DND-41 (cell line): ENCODE results near the gene EHMT1.

ENCODE experiments used
- CTCF ChIP-seq: IDR thresholded peaks from 2 replicates; pipeline ENCODE4 v1.5.1; 2012; ENCODE audit warnings: borderline replicate concordance, low read length, moderate library complexity, mild to moderate bottlenecking; ENCODE audit not compliant: poor library complexity, severe bottlenecking; ENCODE audit errors: extremely low read depth
- EZH2 ChIP-seq: IDR thresholded peaks from 3 replicates; pipeline ENCODE4 v1.6.1; 2012; ENCODE audit warnings: borderline replicate concordance, low read depth, mild to moderate bottlenecking, moderate library complexity, low read length, inconsistent platforms; ENCODE audit not compliant: severe bottlenecking

GRCh38 chr9:137866226-137867141, 247.7 kb downstream of the EHMT1 start:
- TF ChIP-seq EZH2, result no peak
- no peak for TF ChIP-seq CTCF
